Psoas muscle (tissue), 8 donors: ENCODE results near the gene PRR5L. TPM values are rescaled to one million over a fixed set of nuclear protein-coding genes. Genes with fewer than 3 reads are reported as not detected.
A peak's percentile ranks its signal among the peaks of the same experiment; 100 is the strongest.

Source experiments
- ATAC-seq, 4 donors: fragments of 200-7000 bp; cut with Tn5 transposase; one replicate each; pipeline ENCODE4 v1.9.1; 2020; ENCODE audit warnings: moderate library complexity in 3 of 4, mild to moderate bottlenecking in 2 of 4
- DNase-seq, 2 donors: peaks; one replicate each; pipeline ENCODE4 v3.0.0-alpha.2; 2020
- H3K27ac ChIP-seq: fragments of 200-600 bp; one replicate; pipeline ENCODE4 v1.8.0; 2022
- H3K27me3 ChIP-seq, 3 donors: fragments of 200-600 bp in 1 of 3; one replicate each; pipeline versions ENCODE4 v1.6.1 to v1.8.0; 2013 to 2022; ENCODE audit warnings: low read length in 2 of 3, mild to moderate bottlenecking in 2 of 3, moderate library complexity in 1 of 3; ENCODE audit not compliant: insufficient read depth in 3 of 3
- H3K36me3 ChIP-seq, 2 donors: fragments of 200-600 bp in 1 of 2; one replicate each; pipeline versions ENCODE4 v1.6.1 to v1.8.0; 2013 to 2022; ENCODE audit warnings: low read depth in 1 of 2, mild to moderate bottlenecking in 1 of 2, moderate library complexity in 1 of 2; ENCODE audit not compliant: insufficient read depth in 1 of 2
- H3K4me1 ChIP-seq: fragments of 200-600 bp; one replicate; pipeline ENCODE4 v1.8.0; 2022
- H3K4me3 ChIP-seq: fragments of 200-600 bp; one replicate; pipeline ENCODE4 v1.8.0; 2022; ENCODE audit warnings: mild to moderate bottlenecking
- H3K9me3 ChIP-seq: fragments of 200-600 bp; one replicate; pipeline ENCODE4 v1.8.0; 2022
- CTCF ChIP-seq: fragments of 200-600 bp; IDR thresholded peaks from one replicate; pipeline ENCODE4 v1.8.0; 2022; ENCODE audit warnings: antibody characterized with exemption
- WGBS, 3 donors: extraction: QIAGEN DNeasy Blood & Tissue Kit; methylation state at CpG; one replicate each; pipeline versions ENCODE4 v1.1.6 to v1.1.7; 2013; 5-methylcytosine and 5-hydroxymethylcytosine counted together
- intact Hi-C, 2 donors: fragments of 100-400 bp; cut with DNase I; formaldehyde crosslinking; loops; one replicate each; pipeline versions ENCODE4 v1.11.0 to v1.14.2; 2022
- polyA plus RNA-seq, 3 donors: library from polyadenylated mRNA; stranded (reverse); fragments of 200-250 nt; gene quantifications; one replicate each; pipeline ENCODE4 v1.2.3, GENCODE V29; 2013
- total RNA-seq, 4 donors: library from RNA; stranded (reverse); fragmentation: NEBNext Ultra II Directional in 2 of 4; extraction: Animal tissue kit (Norgen Biotek cat#: 25700) in 2 of 4; gene quantifications; one replicate each; pipeline versions ENCODE4 v1.2.1 to v1.2.4, GENCODE V29; 2021 to 2023
- donor health status: healthy with polysubstance abuse.
- donor health status: DM: no; HTN: no; CAD: no; lungs with moderate emphysema.
- donor health status: Bipolar disorder and iron deficiency.
- donor health status: healthy.
- donor health status: DM: yes; HTN: yes; CAD: no.
- donor health status: DM: no; HTN: no; CAD: no.
- donor health status: DM: no; HTN: no; CAD: no.
- donor health status: DM: yes; HTN: yes; CAD: no.

PRR5L gene
- total and polyA plus RNA-seq, 7 donors: 0.39 to 2.5 (median 0.86) TPM

- Histone ChIP-seq H3K9me3 (no peaks in the 10 kb centered on the region), H3K27me3 (peaks cover 0 to 6% (median 0%) of the 10 kb centered on the region in 3 donors), H3K36me3 (no peaks in the 10 kb centered on the region), H3K27ac (no peak overlapping the region), H3K4me3 (no peak overlapping the region), H3K4me1 (no peaks in the 10 kb centered on the region)
- intact Hi-C loops: no loop called here
- no peak for TF ChIP-seq CTCF
- no peak for ATAC-seq
- no peak for DNase-seq
- 79 to 81% (median 80%) methylated on average over 9 of the region's 9 CpGs for WGBS, 3 donors
Measured at GRCh38 chr11:36367806-36368680, 72.0 kb downstream of the PRR5L start.

GRCh38 chr11:36371181-36371580 lies 75.1 kb downstream of the PRR5L start:
- 95 to 97% (median 97%) methylated on average over 2 of the region's 2 CpGs for WGBS, 3 donors
- H3K9me3 ChIP-seq: no peaks in the 10 kb centered on the region
- H3K27me3 ChIP-seq: peaks cover 0 to 7% (median 6%) of the 10 kb centered on the region in 3 donors
- H3K27ac ChIP-seq: no peak overlapping the region
- no peaks in the 10 kb centered on the region for H3K4me1 ChIP-seq
- intact Hi-C loops: no loop called here
- H3K36me3 ChIP-seq: no peaks in the 10 kb centered on the region
- no peak for TF ChIP-seq CTCF
- DNase-seq (no peak), ATAC-seq (no peak)
- H3K4me3 ChIP-seq: no peak overlapping the region

GRCh38 chr11:36371590-36371989 lies 75.5 kb downstream of the PRR5L start:
- intact Hi-C loops: no loop called here
- ATAC-seq (no peak), DNase-seq (no peak)
- Histone ChIP-seq H3K27me3 (peaks cover 0 to 8% (median 7%) of the 10 kb centered on the region in 3 donors), H3K4me3 (no peak overlapping the region), H3K36me3 (no peaks in the 10 kb centered on the region), H3K27ac (no peak overlapping the region), H3K9me3 (no peaks in the 10 kb centered on the region), H3K4me1 (no peaks in the 10 kb centered on the region)
- no peak for TF ChIP-seq CTCF
- WGBS, 3 donors: 93 to 96% (median 94%) methylated on average over 7 of the region's 7 CpGs

GRCh38 chr11:36372101-36372771 lies 76.1 kb downstream of the PRR5L start:
- Histone ChIP-seq H3K36me3 (no peaks in the 10 kb centered on the region), H3K4me3 (no peak overlapping the region), H3K4me1 (no peaks in the 10 kb centered on the region), H3K9me3 (no peaks in the 10 kb centered on the region), H3K27ac (no peak overlapping the region), H3K27me3 (peaks cover 0 to 14% (median 11%) of the 10 kb centered on the region in 3 donors)
- peak in 1 of 4 donors; percentile 27 for ATAC-seq
- peak in 1 of 2 donors; percentile 21 for DNase-seq
- WGBS, 3 donors: 57 to 73% (median 60%) methylated on average over 6 of the region's 6 CpGs
- intact Hi-C loops: no loop called here
- no peak for TF ChIP-seq CTCF
